Mucosa of descending colon (tissue), 3 donors: ENCODE measurements around the gene TLX2. TPM values are rescaled to one million over a fixed set of nuclear protein-coding genes. Genes with fewer than 3 reads are reported as not detected.
A peak's percentile ranks its signal among the peaks of the same experiment; 100 is the strongest.
"Not testable (repeated sequence)": the region's sequence is repeated elsewhere in the genome, so short reads cannot be mapped to it uniquely, and the experiment has no call there.

Experiments used
- ATAC-seq: fragments of 200-7000 bp; cut with Tn5 transposase; one replicate; pipeline ENCODE4 v1.9.1; 2020; ENCODE audit warnings: mild to moderate bottlenecking, moderate library complexity
- DNase-seq, 3 donors: peaks; one replicate each; pipeline ENCODE4 v3.0.0-alpha.2; 2020
- H3K36me3 ChIP-seq: fragments of 200-600 bp; one replicate; pipeline ENCODE4 v1.8.0; 2021; ENCODE audit warnings: low read depth, mild to moderate bottlenecking
- H3K4me1 ChIP-seq: fragments of 200-600 bp; one replicate; pipeline ENCODE4 v1.8.0; 2021; ENCODE audit warnings: low read depth, mild to moderate bottlenecking
- H3K4me3 ChIP-seq: fragments of 200-600 bp; one replicate; pipeline ENCODE4 v1.8.0; 2021; ENCODE audit warnings: mild to moderate bottlenecking
- H3K9me3 ChIP-seq: fragments of 200-600 bp; one replicate; pipeline ENCODE4 v1.8.0; 2021; ENCODE audit warnings: mild to moderate bottlenecking
- intact Hi-C, 2 donors: fragments of 100-400 bp; cut with DNase I in 1 of 2; cut with micrococcal nuclease in 1 of 2; formaldehyde crosslinking; loops; one replicate each; pipeline versions ENCODE4 v1.11.0 to v1.11.1; 2022; cut with DNase I, micrococcal nuclease
- total RNA-seq, 3 donors: library from RNA; stranded (reverse); fragmentation: NEBNext Ultra II Directional in 2 of 3; extraction: Animal tissue kit (Norgen Biotek cat#: 25700) in 2 of 3; gene quantifications; one replicate each; pipeline versions ENCODE4 v1.2.1 to v1.2.4, GENCODE V29; 2021 to 2023
- TF ChIP-seq, protein P1 (sequence below): fragments of 200-600 bp; IDR thresholded peaks from one replicate; pipeline ENCODE4 v1.8.0; 2022; ENCODE audit warnings: antibody characterized with exemption, mild to moderate bottlenecking
- donor health status: DM: no; HTN: no; CAD: no; lungs with moderate emphysema.
- donor health status: DM: no; HTN: no; CAD: no.
- donor health status: DM: no; HTN: yes; CAD: no.

TLX2 gene
- total RNA-seq, 3 donors from 2014 or later: 0.17 to 1.6 (median 0.51) TPM

- ATAC-seq (no peak), DNase-seq (no peak)
- H3K4me3 ChIP-seq: no peak overlapping the region
- peaks cover 19% of the 10 kb centered on the region for H3K4me1 ChIP-seq
- TF ChIP-seq, protein P1, sequence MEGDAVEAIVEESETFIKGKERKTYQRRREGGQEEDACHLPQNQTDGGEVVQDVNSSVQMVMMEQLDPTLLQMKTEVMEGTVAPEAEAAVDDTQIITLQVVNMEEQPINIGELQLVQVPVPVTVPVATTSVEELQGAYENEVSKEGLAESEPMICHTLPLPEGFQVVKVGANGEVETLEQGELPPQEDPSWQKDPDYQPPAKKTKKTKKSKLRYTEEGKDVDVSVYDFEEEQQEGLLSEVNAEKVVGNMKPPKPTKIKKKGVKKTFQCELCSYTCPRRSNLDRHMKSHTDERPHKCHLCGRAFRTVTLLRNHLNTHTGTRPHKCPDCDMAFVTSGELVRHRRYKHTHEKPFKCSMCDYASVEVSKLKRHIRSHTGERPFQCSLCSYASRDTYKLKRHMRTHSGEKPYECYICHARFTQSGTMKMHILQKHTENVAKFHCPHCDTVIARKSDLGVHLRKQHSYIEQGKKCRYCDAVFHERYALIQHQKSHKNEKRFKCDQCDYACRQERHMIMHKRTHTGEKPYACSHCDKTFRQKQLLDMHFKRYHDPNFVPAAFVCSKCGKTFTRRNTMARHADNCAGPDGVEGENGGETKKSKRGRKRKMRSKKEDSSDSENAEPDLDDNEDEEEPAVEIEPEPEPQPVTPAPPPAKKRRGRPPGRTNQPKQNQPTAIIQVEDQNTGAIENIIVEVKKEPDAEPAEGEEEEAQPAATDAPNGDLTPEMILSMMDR: no peak
- H3K36me3 ChIP-seq: no peaks in the 10 kb centered on the region
- intact Hi-C loops: no loop called here
- no peaks in the 10 kb centered on the region for H3K9me3 ChIP-seq
These were observed 39.8 kb upstream of the TLX2 start for GRCh38 chr2:74474481-74474880.

- DNase-seq (no peak), ATAC-seq (no peak)
- Histone ChIP-seq H3K4me1 (peaks cover 19% of the 10 kb centered on the region), H3K36me3 (no peaks in the 10 kb centered on the region), H3K4me3 (no peak overlapping the region), H3K9me3 (no peaks in the 10 kb centered on the region)
- intact Hi-C loops: no loop called here
- TF ChIP-seq, protein P1: peak; percentile 14
These were observed 39.4 kb upstream of the TLX2 start for GRCh38 chr2:74474899-74475298.

- intact Hi-C loops: loop anchor here (5.0 to 10.0 kb wide), 2 partner anchors 53 to 106 kb away; no protein-coding TSS in a partner anchor
- peak overlapping the region; percentile 38 for H3K4me3 ChIP-seq
- ATAC-seq (no peak), DNase-seq (no peak)
- peaks cover 20% of the 10 kb centered on the region for H3K4me1 ChIP-seq
- H3K9me3 ChIP-seq: no peaks in the 10 kb centered on the region
- H3K36me3 ChIP-seq: peaks cover 5% of the 10 kb centered on the region
- TF ChIP-seq, protein P1: no peak
These were observed 32.8 kb upstream of the TLX2 start for GRCh38 chr2:74481431-74481830.

DNA sequence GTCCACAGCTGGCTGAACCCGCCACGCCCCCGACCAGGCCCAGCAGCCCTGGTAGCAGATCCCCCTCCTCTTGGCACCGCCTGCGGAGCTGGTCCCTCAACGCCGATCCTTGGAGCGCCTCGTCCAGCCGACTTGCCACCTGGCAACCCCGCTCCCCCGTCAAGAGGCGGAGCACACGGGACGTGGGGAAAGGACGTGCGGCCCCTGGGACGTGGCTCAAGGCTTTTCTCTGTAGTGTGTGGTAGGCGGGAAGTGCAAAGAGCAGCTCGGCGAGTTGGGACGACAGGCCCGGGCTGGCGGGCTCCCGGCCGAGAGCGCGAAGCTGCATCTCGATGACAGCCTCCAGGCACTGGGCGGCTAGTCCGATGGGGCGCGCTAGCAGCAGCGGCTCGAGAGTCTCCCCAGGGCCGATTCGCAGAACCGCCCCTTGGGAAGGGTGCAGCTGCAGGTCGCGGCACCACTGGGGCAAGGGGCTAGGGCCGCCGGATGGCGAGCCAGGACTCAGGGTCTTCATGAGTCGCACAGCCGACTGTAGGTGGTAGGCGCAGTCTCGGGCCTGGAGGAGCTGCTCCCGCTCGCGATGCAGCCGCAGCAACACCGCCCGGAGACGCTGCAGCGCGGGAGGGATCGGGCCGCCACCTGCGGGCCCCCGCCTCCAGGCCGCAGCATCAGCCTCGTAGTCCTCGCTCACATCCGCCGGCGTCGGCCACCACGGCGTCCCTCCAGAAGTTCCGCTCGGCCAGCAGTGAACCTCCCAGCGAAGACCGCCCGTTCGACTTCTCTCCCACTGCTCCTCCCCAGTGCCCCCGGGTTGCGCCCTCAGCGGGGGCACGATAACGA is 32.1 kb upstream of the TLX2 start:
- Histone ChIP-seq H3K9me3 (no peaks in the 10 kb centered on the region), H3K4me1 (peaks cover 20% of the 10 kb centered on the region), H3K4me3 (peak overlapping the region; percentile 38), H3K36me3 (peaks cover 5% of the 10 kb centered on the region)
- DNase-seq (peak in 2 of 3 donors; percentile 65 to 73), ATAC-seq (peak; percentile 62)
- intact Hi-C loops: loop anchor here (5.0 to 10.0 kb wide), 2 partner anchors 53 to 105 kb away; no protein-coding TSS in a partner anchor
- TF ChIP-seq, protein P1: no peak

- Histone ChIP-seq H3K9me3 (no peaks in the 10 kb centered on the region), H3K4me3 (peak within 1 kb of the TSS; percentile 38), H3K4me1 (peaks cover 20% of the 10 kb centered on the region), H3K36me3 (peaks cover 5% of the 10 kb centered on the region)
- ATAC-seq: peak; percentile 96
- TF ChIP-seq, protein P1: peak; percentile 73
- peak; percentile 96 to 98 (median 97) for DNase-seq
- intact Hi-C loops: loop anchor here (1.0 to 10.0 kb wide), 3 partner anchors 52 to 104 kb away; no protein-coding TSS in a partner anchor
These were observed 31.2 kb upstream of the TLX2 start, which contains the start of the genes CCDC142 and TTC31 for GRCh38 chr2:74482801-74483674. Gene CCDC142 (minus strand): TSS chr2:74482998. CDS start chr2:74482837, 161 bp downstream. Gene TTC31 (plus strand): TSS chr2:74483081. CDS start chr2:74483096, 15 bp downstream.

GRCh38 chr2:74483675-74484164 is 30.5 kb upstream of the TLX2 start:
- DNase-seq: peak in 2 of 3 donors; percentile 23 to 31
- not testable (repeated sequence) for H3K4me3 ChIP-seq, H3K9me3 ChIP-seq, ATAC-seq, H3K36me3 ChIP-seq
- intact Hi-C loops: loop anchor here (1.0 to 10.0 kb wide), 3 partner anchors 51 to 104 kb away; no protein-coding TSS in a partner anchor
- peaks cover 20% of the 10 kb centered on the region for H3K4me1 ChIP-seq
